ENCODE data around the gene ANKRD6. TPM values are rescaled to one million over a fixed set of nuclear protein-coding genes. Genes with fewer than 3 reads are reported as not detected.
A peak's percentile ranks its signal among the peaks of the same experiment; 100 is the strongest.

Gene ANKRD6
- total RNA-seq, 1 donor from 2014 or later, result 6.2 TPM

- DNase-seq (ENCODE audit: low read depth), result no peak
- TF ChIP-seq, protein P1, sequence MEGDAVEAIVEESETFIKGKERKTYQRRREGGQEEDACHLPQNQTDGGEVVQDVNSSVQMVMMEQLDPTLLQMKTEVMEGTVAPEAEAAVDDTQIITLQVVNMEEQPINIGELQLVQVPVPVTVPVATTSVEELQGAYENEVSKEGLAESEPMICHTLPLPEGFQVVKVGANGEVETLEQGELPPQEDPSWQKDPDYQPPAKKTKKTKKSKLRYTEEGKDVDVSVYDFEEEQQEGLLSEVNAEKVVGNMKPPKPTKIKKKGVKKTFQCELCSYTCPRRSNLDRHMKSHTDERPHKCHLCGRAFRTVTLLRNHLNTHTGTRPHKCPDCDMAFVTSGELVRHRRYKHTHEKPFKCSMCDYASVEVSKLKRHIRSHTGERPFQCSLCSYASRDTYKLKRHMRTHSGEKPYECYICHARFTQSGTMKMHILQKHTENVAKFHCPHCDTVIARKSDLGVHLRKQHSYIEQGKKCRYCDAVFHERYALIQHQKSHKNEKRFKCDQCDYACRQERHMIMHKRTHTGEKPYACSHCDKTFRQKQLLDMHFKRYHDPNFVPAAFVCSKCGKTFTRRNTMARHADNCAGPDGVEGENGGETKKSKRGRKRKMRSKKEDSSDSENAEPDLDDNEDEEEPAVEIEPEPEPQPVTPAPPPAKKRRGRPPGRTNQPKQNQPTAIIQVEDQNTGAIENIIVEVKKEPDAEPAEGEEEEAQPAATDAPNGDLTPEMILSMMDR (conservative IDR thresholded peaks at IDR 0.05; ENCODE audit: low read depth, low read length), result no peak
- no peak overlapping the region for H3K4me3 ChIP-seq (ENCODE audit: low read depth, low read length)
Measured at GRCh38 chr6:89489078-89489477, 56.1 kb downstream of the ANKRD6 start.

- no peak overlapping the region for H3K4me3 ChIP-seq (ENCODE audit: low read depth, low read length)
- no peak for DNase-seq (ENCODE audit: low read depth)
- TF ChIP-seq, protein P1 (conservative IDR thresholded peaks at IDR 0.05; ENCODE audit: low read depth, low read length), result no peak
Measured at GRCh38 chr6:89492025-89492640, 59.2 kb downstream of the ANKRD6 start.

GRCh38 chr6:89494131-89494793 is 61.3 kb downstream of the ANKRD6 start:
- TF ChIP-seq, protein P1 (conservative IDR thresholded peaks at IDR 0.05; ENCODE audit: low read depth, low read length), result peak; percentile 26
- no peak for DNase-seq (ENCODE audit: low read depth)
- H3K4me3 ChIP-seq (ENCODE audit: low read depth, low read length), result no peak overlapping the region

DNA sequence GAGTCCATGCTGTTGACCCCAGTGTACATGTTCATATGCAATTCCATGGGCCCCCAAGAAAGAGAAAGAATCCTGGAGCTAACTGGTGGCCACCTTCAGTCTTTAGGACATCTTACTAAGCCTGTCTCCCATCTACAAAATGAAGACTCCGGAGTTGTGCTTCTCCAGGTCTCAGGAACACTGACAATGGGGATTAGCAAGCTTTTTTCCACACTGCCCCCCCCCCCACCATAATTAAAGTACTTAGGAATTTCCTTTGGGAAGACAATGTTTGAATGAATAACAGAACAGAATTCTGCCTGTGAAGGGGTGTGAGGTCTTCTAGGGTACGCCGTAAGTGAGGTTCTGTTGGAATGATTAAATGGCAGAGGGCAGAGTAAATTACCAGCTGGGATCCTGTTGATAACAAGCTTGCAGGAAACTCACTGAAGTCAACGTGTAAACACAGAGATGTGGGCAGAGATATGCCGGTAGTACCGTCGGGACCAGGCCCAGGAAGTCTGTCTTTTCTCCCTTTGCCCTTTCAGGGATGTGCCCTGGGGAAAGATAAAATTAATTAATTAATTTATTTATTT is 63.1 kb downstream of the ANKRD6 start:
- TF ChIP-seq, protein P1 (conservative IDR thresholded peaks at IDR 0.05; ENCODE audit: low read depth, low read length), result no peak
- DNase-seq (ENCODE audit: low read depth), result no peak
- H3K4me3 ChIP-seq (ENCODE audit: low read depth, low read length), result no peak overlapping the region

GRCh38 chr6:89500611-89501010 is 67.7 kb downstream of the ANKRD6 start:
- DNase-seq (ENCODE audit: low read depth), result no peak
- TF ChIP-seq, protein P1 (conservative IDR thresholded peaks at IDR 0.05; ENCODE audit: low read depth, low read length), result no peak
- no peak overlapping the region for H3K4me3 ChIP-seq (ENCODE audit: low read depth, low read length)

GRCh38 chr6:89501222-89501621 is 68.3 kb downstream of the ANKRD6 start:
- TF ChIP-seq, protein P1 (conservative IDR thresholded peaks at IDR 0.05; ENCODE audit: low read depth, low read length), result no peak
- no peak overlapping the region for H3K4me3 ChIP-seq (ENCODE audit: low read depth, low read length)
- DNase-seq (ENCODE audit: low read depth), result no peak

All from epithelial cell of proximal tubule (primary cell).